Smooth muscle cell (in vitro differentiated cells): ENCODE measurements around the gene UBR4. TPM values are rescaled to one million over a fixed set of nuclear protein-coding genes. Genes with fewer than 3 reads are reported as not detected.

Source experiments
- DNase-seq: peaks from one replicate; lab custom pipeline; 2025; ENCODE audit not compliant: unreplicated experiment; lab: John Stamatoyannopoulos, UW
- H2AFZ ChIP-seq: fragments of 200-600 bp; sonication (generic); 2 replicates; pipeline ENCODE4 v1.6.0; 2016; ENCODE audit warnings: antibody characterized with exemption, low read depth, mild to moderate bottlenecking
- H3F3A ChIP-seq: fragments of 200-600 bp; sonication (generic); 2 replicates; pipeline ENCODE4 v1.6.0; 2017; ENCODE audit warnings: antibody characterized with exemption, low read depth
- H3K27ac ChIP-seq: fragments of 200-600 bp; sonication (generic); 2 replicates; pipeline ENCODE4 v1.5.1; 2016; ENCODE audit warnings: low read depth, mild to moderate bottlenecking
- H3K27me3 ChIP-seq: fragments of 200-600 bp; sonication (generic); 2 replicates; pipeline ENCODE4 v1.6.1; 2016; ENCODE audit warnings: low read depth, mild to moderate bottlenecking
- H3K36me3 ChIP-seq: fragments of 200-600 bp; sonication (generic); 2 replicates; pipeline ENCODE4 v1.5.1; 2016; ENCODE audit warnings: low read depth
- H3K4me1 ChIP-seq: fragments of 200-600 bp; sonication (generic); 2 replicates; pipeline ENCODE4 v1.5.1; 2016; ENCODE audit warnings: low read depth
- H3K4me2 ChIP-seq: fragments of 200-600 bp; sonication (generic); 2 replicates; pipeline ENCODE4 v1.6.0; 2016; ENCODE audit warnings: mild to moderate bottlenecking
- H3K4me3 ChIP-seq: fragments of 200-600 bp; sonication (generic); 2 replicates; pipeline ENCODE4 v1.5.1; 2016; ENCODE audit warnings: mild to moderate bottlenecking
- H3K79me2 ChIP-seq: fragments of 200-600 bp; sonication (generic); 2 replicates; pipeline ENCODE4 v1.6.0; 2016; ENCODE audit warnings: low read depth, mild to moderate bottlenecking
- H3K9ac ChIP-seq: fragments of 200-600 bp; sonication (generic); 2 replicates; pipeline ENCODE4 v1.6.0; 2016; ENCODE audit warnings: low read depth
- H3K9me3 ChIP-seq: fragments of 200-600 bp; sonication (generic); replicated peaks from 2 replicates; pipeline ENCODE4 v1.5.1; 2016; ENCODE audit warnings: low read depth
- H4K20me1 ChIP-seq: fragments of 200-600 bp; sonication (generic); 2 replicates; pipeline ENCODE4 v1.6.0; 2016; ENCODE audit warnings: low read depth
- WGBS: methylation state at CpG from one replicate; pipeline ENCODE4 v1.1.7; 2016; ENCODE audit warnings: low lambda C conversion rate; 5-methylcytosine and 5-hydroxymethylcytosine counted together
- polyA plus RNA-seq: library from polyadenylated mRNA; unstranded; fragments of >200 nt; fragmentation: Nextera tagmentation; extraction: Ambion mirVana; gene quantifications from 2 replicates; pipeline ENCODE4 v1.2.1, GENCODE V29; 2016
- total RNA-seq: library from RNA; depleted of rRNA; stranded (reverse); fragments of >200 nt; gene quantifications from 2 replicates; pipeline ENCODE4 v1.2.3, GENCODE V29; 2014
- TF ChIP-seq, protein P1 (sequence below): fragments of 200-600 bp; sonication (generic); IDR thresholded peaks from 2 replicates; pipeline ENCODE4 v1.5.1; 2017; ENCODE audit warnings: borderline replicate concordance, mild to moderate bottlenecking, antibody characterized with exemption; ENCODE audit not compliant: insufficient read depth, poor library complexity, severe bottlenecking

The UBR4 gene
- total and polyA plus RNA-seq, 2 experiments from 2014 or later, result 62.7 to 142 TPM

DNA sequence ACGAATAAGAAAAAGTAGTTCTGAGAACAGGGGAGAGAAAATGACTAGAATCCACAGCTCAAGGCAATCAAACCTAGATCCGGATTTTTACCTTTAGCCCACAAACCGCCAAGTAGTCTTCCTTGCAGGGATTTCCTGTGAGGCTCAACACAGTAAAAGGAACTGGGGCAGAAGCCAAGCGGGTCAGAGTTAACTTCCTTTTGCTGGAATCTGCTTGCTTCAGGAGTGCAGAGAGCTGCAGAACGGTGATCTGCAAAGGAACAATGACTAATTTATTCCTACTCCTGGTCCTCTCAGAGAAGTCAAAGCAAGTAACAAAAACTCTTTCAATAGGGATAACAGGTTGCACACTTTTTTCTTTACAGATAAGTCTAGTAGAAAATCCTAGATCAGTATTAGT lies 53.4 kb downstream of the UBR4 start:
- Histone ChIP-seq H3K4me2 (no peak overlapping the region), H3K36me3 (peaks cover 77% of the 10 kb centered on the region), H3K9me3 (no peaks in the 10 kb centered on the region), H3K9ac (no peak overlapping the region), H3K4me1 (no peaks in the 10 kb centered on the region), H3K4me3 (no peak overlapping the region), H3K27ac (no peak overlapping the region), H4K20me1 (no peaks in the 10 kb centered on the region), H3K79me2 (no peaks in the 10 kb centered on the region), H2AFZ (no peak overlapping the region), H3K27me3 (no peaks in the 10 kb centered on the region), H3F3A (no peaks in the 10 kb centered on the region)
- TF ChIP-seq, protein P1, sequence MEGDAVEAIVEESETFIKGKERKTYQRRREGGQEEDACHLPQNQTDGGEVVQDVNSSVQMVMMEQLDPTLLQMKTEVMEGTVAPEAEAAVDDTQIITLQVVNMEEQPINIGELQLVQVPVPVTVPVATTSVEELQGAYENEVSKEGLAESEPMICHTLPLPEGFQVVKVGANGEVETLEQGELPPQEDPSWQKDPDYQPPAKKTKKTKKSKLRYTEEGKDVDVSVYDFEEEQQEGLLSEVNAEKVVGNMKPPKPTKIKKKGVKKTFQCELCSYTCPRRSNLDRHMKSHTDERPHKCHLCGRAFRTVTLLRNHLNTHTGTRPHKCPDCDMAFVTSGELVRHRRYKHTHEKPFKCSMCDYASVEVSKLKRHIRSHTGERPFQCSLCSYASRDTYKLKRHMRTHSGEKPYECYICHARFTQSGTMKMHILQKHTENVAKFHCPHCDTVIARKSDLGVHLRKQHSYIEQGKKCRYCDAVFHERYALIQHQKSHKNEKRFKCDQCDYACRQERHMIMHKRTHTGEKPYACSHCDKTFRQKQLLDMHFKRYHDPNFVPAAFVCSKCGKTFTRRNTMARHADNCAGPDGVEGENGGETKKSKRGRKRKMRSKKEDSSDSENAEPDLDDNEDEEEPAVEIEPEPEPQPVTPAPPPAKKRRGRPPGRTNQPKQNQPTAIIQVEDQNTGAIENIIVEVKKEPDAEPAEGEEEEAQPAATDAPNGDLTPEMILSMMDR, result no peak
- no peak for DNase-seq
- WGBS, result 96% methylated on average over 5 of the region's 5 CpGs

DNA sequence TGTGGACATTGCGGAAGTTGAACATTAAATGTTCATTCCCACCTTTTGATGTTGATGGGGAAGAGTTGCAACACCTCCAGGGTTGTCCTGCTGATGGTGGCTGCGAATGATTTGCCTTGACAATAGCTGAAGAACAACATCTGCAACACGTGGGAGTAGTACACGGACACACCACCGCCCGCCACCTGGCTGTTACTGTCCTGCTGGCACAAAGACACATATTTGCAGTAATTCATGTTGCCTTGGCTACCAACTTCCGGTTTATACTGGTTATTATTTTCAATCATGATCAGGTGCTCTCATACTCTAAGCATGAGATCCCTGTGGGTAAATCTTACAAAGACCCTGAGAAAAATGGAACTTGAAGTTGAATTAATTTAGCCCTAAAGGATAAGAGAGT lies 55.2 kb downstream of the UBR4 start:
- Histone ChIP-seq H3K4me1 (no peaks in the 10 kb centered on the region), H3K4me3 (no peak overlapping the region), H3K36me3 (peaks cover 78% of the 10 kb centered on the region), H3K9ac (no peak overlapping the region), H3K9me3 (no peaks in the 10 kb centered on the region), H3K27me3 (no peaks in the 10 kb centered on the region), H4K20me1 (no peaks in the 10 kb centered on the region), H3F3A (no peaks in the 10 kb centered on the region), H3K79me2 (no peaks in the 10 kb centered on the region), H2AFZ (no peak overlapping the region), H3K4me2 (no peak overlapping the region), H3K27ac (no peak overlapping the region)
- TF ChIP-seq, protein P1, result no peak
- DNase-seq, result no peak
- WGBS, result 98% methylated on average over 7 of the region's 7 CpGs

GRCh38 chr1:19153169-19153568 lies 56.9 kb downstream of the UBR4 start:
- H2AFZ ChIP-seq, result no peak overlapping the region
- no peaks in the 10 kb centered on the region for H3K9me3 ChIP-seq
- H3K4me3 ChIP-seq, result no peak overlapping the region
- H3K27me3 ChIP-seq, result no peaks in the 10 kb centered on the region
- no peak for DNase-seq
- no peak overlapping the region for H3K9ac ChIP-seq
- no peaks in the 10 kb centered on the region for H3K4me1 ChIP-seq
- no peak overlapping the region for H3K27ac ChIP-seq
- no peaks in the 10 kb centered on the region for H3F3A ChIP-seq
- WGBS, result 92% methylated on average over 7 of the region's 7 CpGs
- H3K79me2 ChIP-seq, result no peaks in the 10 kb centered on the region
- H3K36me3 ChIP-seq, result peaks cover 70% of the 10 kb centered on the region
- H3K4me2 ChIP-seq, result no peak overlapping the region
- TF ChIP-seq, protein P1, result no peak
- H4K20me1 ChIP-seq, result no peaks in the 10 kb centered on the region

DNA sequence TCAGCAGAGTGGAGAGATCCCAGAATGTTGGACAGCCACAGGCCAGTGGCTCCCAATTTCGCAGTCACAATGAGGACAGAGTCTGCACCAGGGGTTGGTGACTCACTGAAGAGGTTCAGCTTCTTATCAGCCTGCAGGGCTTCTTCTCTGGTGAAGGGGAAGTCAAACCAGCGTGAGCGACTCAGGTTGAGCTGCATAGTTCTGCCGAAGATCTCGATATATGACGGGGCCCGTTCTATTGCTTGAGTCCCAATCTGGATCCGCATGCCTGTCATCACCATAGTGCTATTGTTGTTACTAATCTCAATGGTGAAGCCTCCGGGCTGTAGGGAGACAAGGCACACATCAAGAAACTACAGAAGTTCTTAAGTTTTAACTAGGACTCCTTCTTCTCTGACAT lies 58.5 kb downstream of the UBR4 start:
- peaks cover 72% of the 10 kb centered on the region for H3K36me3 ChIP-seq
- H3K79me2 ChIP-seq, result no peaks in the 10 kb centered on the region
- WGBS, result 93% methylated on average over 9 of the region's 9 CpGs
- no peak overlapping the region for H3K4me3 ChIP-seq
- H4K20me1 ChIP-seq, result no peaks in the 10 kb centered on the region
- no peak overlapping the region for H3K27ac ChIP-seq
- TF ChIP-seq, protein P1, result no peak
- H3K4me2 ChIP-seq, result no peak overlapping the region
- no peak overlapping the region for H2AFZ ChIP-seq
- H3K9me3 ChIP-seq, result no peaks in the 10 kb centered on the region
- no peak for DNase-seq
- no peaks in the 10 kb centered on the region for H3K27me3 ChIP-seq
- no peaks in the 10 kb centered on the region for H3F3A ChIP-seq
- no peak overlapping the region for H3K9ac ChIP-seq
- H3K4me1 ChIP-seq, result no peaks in the 10 kb centered on the region
